GM18505 (cell line): ENCODE results near the gene ITPR1.
A peak's percentile ranks its signal among the peaks of the same experiment; 100 is the strongest.
"Not testable (repeated sequence)": the region's sequence is repeated elsewhere in the genome, so short reads cannot be mapped to it uniquely, and the experiment has no call there.

Experiments used
- ATAC-seq: cut with Tn5 transposase; IDR thresholded peaks from one replicate; pipeline ENCODE4 v1.9.1; 2021; ENCODE audit not compliant: unreplicated experiment
- POLR2A ChIP-seq: IDR thresholded peaks from 4 replicates; pipeline ENCODE4 v1.6.1; 2011; ENCODE audit warnings: borderline replicate concordance; ENCODE audit not compliant: insufficient read depth, insufficient read length; ENCODE audit errors: extremely low read depth

The ITPR1 gene

DNA sequence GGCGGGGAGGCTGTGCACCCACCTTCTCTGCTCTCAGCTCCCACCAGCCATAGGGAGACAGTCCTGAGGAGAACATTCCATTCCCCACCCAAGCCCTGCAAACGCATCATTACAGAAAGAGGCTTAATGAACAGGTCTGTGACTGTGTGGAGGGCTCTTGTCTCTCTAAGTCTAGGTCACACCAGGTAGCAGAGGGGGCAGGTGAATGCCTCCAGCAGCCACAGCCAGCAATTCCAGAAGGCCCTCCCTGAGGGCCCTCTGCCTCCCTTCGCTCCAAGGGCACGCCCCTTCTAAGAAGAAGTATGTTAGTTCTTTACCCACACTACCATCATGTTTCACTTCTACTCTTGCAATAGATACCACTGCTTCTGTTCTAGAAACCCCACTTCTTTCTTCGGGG lies 268.6 kb downstream of the ITPR1 start:
- no peak for ATAC-seq
- TF ChIP-seq POLR2A = no peak

GRCh38 chr3:4762481-4763230 lies 269.5 kb downstream of the ITPR1 start:
- ATAC-seq = not testable (repeated sequence)

DNA sequence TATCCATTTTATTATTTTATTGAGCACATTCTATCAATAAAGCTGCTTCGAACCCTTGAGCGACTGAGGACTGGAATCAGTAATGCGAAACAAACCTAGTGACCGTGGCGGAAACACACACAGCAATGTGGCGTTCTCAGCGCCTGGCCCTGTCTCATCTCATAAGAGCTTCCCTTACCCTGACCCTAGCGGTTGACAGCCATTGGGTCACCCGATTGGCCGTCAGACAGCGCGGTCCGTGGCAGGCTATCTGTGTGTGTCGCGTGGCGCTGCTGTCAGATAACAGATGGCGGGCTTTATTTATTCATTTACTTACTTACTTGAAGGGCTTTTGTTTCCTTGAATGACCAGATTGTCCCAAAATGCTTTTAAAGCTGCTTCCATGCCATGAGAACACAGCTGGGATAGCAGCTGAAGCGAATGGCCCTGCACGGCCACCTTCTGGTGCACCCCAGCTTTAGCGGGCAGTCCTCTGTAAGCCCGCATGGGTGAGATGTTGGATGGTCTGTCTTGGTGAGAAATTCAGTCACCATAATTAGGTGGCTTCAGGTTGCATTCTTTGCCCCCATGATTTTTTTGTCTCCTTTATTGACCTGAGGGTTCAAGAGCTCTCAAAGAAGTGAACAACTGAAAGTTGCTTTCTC lies 270.6 kb downstream of the ITPR1 start:
- TF ChIP-seq POLR2A = no peak
- ATAC-seq = no peak

GRCh38 chr3:4765212-4765611 lies 272.1 kb downstream of the ITPR1 start:
- no peak for ATAC-seq
- TF ChIP-seq POLR2A = no peak

DNA sequence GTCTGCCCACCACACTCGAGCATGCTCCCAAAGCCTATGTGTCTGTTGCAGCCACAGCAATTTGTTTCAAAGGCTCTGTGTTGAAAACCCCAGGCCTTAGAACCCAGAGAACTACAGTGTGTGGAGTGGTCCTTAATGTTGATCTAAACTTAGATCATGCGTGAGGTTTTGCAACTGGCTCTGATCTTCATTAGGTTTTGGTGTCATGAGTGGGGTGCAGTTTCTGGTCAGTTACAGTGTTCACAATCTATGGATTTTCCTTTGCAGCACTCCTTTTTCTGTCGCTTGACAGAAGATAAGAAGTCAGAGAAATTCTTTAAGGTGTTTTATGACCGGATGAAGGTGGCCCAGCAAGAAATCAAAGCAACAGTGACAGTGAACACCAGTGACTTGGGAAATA lies 273.1 kb downstream of the ITPR1 start:
- no peak for ATAC-seq
- TF ChIP-seq POLR2A = no peak

- no peak for TF ChIP-seq POLR2A
- no peak for ATAC-seq
Measured at GRCh38 chr3:4766716-4767499, 273.8 kb downstream of the ITPR1 start.

- no peak for ATAC-seq
- TF ChIP-seq POLR2A = no peak
Measured at GRCh38 chr3:4768021-4768420, 274.9 kb downstream of the ITPR1 start.

DNA sequence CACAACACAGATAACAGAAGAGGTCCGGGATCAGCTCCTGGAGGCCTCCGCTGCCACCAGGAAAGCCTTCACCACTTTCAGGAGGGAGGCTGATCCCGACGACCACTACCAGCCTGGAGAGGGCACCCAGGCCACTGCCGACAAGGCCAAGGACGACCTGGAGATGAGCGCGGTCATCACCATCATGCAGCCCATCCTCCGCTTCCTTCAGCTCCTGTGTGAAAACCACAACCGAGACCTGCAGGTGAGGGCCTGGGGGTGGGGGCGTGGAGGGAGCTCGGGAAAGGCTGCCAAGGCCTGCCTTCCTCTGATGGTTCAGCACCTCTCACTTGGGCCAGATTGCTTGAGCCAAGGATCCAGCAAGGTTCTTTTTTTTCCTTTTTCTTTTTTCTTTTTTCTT lies 275.4 kb downstream of the ITPR1 start:
- ATAC-seq = no peak
- TF ChIP-seq POLR2A = no peak

DNA sequence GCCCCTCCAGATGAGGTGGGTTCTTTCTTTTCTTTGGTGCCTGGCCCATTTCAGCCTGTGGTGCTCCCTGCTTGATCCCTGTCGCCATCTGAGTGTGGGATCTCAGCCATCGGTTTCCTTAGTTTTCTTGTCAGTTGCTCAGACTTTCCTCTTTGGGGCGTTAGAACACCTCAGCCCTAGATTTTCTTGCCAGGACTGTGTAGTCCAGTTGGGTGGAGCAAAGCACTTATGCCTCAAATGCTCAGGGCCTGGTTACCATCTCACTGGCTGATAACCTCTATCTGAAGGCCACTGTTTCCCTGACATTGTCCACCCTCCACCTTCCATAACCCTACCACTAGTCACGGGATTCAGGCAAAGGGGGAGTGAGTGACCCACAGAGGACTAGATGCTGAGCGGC lies 277.4 kb downstream of the ITPR1 start:
- no peak for ATAC-seq

GRCh38 chr3:4771243-4771642 lies 278.1 kb downstream of the ITPR1 start:
- TF ChIP-seq POLR2A = no peak

More for the DNA sequence above, 277.4 kb downstream of the ITPR1 start:
- no peak for TF ChIP-seq POLR2A

DNA sequence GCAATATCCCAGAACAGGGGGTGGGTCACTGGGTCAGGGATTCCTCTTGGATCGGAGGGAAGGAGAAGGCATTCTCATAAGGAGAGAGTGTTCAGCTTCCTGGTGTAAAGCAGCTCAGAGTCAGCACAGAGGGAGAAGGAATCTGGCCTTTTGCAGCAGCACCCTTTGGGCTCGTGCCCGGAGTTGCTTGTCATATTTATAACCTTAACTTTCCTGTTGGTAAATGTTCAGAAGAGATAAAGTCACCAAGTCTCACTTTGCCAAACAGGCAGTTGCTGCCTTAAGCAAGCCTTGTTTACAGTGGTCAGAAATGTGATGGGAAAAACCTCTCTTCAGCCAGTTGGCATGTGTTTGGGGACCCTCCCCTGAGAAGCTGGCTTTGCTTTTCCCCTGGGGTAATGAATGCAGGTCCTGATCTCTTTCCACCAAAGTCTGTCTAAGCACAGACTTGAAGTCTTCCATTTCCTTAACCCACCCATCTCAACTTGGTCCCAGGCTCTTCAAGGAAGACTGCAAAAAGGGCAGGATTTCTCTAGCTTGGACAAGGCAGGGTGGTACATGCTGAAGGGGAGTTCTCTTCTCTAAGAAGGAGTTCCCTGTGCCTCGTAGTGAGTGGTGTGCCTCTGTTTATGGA lies 279.1 kb downstream of the ITPR1 start:
- no peak for ATAC-seq
- TF ChIP-seq POLR2A = no peak

More at GRCh38 chr3:4771243-4771642, 278.1 kb downstream of the ITPR1 start:
- ATAC-seq = no peak

DNA sequence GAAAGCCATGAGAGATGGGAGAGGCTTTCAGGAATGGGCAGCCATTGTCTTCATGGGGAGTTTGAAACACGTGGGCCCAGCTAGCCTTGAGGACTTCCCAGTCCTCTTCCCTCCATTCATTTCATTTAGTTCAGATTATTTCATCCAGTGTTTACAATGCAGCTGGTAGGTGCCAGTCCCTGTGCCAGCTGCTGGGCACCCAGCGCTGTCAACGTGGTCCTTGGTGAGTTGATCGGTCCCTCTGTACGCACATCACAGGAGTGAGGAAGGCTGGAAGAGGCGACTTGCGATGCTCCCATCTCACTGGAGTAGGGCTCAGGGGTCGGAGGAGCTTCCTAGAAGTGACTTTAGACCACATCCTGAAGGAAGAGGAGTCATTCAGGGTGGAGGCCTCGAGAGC lies 279.7 kb downstream of the ITPR1 start:
- ATAC-seq = no peak
- TF ChIP-seq POLR2A = no peak

- ATAC-seq = no peak
- no peak for TF ChIP-seq POLR2A
Measured at GRCh38 chr3:4773583-4773982, 280.4 kb downstream of the ITPR1 start.

DNA sequence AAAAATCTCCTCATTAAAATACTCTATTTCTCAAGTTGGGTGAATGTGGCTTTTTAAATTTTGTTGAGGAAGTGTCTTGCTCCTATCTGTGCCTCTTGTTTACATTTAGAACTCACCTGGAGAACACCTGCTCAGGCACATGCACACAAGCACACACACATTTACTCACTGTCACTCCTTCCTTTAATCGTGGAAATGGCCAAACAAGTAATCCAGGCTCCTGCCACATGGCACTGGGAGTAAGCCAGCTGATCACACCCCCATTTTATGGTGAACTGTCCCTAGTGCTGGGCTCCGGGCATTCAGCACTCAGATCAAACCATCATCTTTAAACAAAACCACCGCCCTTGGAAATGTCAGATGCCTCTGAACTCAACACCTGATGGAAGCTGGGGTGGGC lies 281.4 kb downstream of the ITPR1 start:
- no peak for ATAC-seq
- no peak for TF ChIP-seq POLR2A

- no peak for TF ChIP-seq POLR2A
Measured at GRCh38 chr3:4776399-4776979, 283.3 kb downstream of the ITPR1 start.

More at GRCh38 chr3:4776399-4776979, 283.3 kb downstream of the ITPR1 start:
- peak; percentile 35 for ATAC-seq
